Duodenal mucosa (tissue), 2 donors: Measurements from ENCODE around the gene STK33.

Source experiments
- H3K27ac ChIP-seq: one replicate; pipeline ENCODE4 v1.7.0; 2013; ENCODE audit warnings: low read depth, low read length
- H3K27me3 ChIP-seq, 2 donors: one replicate each; pipeline ENCODE4 v1.7.0; 2013; ENCODE audit warnings: low read length in 2 of 2, control low read depth in 1 of 2; ENCODE audit not compliant: insufficient read depth in 2 of 2, control insufficient read depth in 1 of 2
- H3K36me3 ChIP-seq, 2 donors: one replicate each; pipeline ENCODE4 v1.7.0; 2013; ENCODE audit warnings: low read length in 2 of 2, control low read depth in 1 of 2; ENCODE audit not compliant: insufficient read depth in 2 of 2, control insufficient read depth in 1 of 2
- H3K4me1 ChIP-seq, 2 donors: one replicate each; pipeline ENCODE4 v1.7.0; 2013; ENCODE audit warnings: low read length in 2 of 2, control low read depth in 1 of 2; ENCODE audit not compliant: insufficient read depth in 2 of 2, control insufficient read depth in 1 of 2
- H3K4me3 ChIP-seq, 2 donors: one replicate each; pipeline ENCODE4 v1.7.0; 2013; ENCODE audit warnings: low read length in 2 of 2, low read depth in 1 of 2
- H3K9ac ChIP-seq, 2 donors: one replicate each; pipeline ENCODE4 v1.7.0; 2013; ENCODE audit warnings: low read length in 2 of 2, low read depth in 1 of 2
- H3K9me3 ChIP-seq, 2 donors: one replicate each; pipeline ENCODE4 v1.7.0; 2013; ENCODE audit warnings: low read length in 2 of 2, control low read depth in 1 of 2; ENCODE audit not compliant: control insufficient read depth in 1 of 2

The STK33 gene

GRCh38 chr11:8624698-8625097 is 30.7 kb upstream of the STK33 start:
- H3K9ac ChIP-seq, result no peak overlapping the region
- peaks cover 13 to 47% of the 10 kb centered on the region in 2 donors for H3K36me3 ChIP-seq

DNA sequence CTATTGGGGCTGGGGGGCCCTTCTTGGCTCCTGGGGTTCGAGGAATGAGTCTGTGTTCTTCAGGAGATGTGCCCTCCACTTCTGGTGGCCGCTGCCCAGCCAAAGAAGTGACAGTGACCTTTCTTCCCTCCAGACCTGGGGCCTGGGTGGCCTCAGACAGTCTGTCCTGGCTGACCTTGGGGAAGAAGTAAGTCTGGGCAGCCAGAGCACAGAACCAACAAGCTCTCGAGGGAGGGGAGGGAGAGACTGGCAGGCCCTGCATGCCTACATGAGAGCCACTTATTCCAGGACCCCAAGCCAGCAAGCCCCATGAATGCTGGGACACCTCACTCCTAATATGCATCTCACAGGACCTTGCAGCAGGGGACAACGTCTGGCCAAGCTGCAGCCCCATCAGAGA is 27.1 kb upstream of the STK33 start:
- H3K9ac ChIP-seq, result no peak overlapping the region

More at GRCh38 chr11:8624698-8625097, 30.7 kb upstream of the STK33 start:
- no peak overlapping the region for H3K4me3 ChIP-seq
- no peaks in the 10 kb centered on the region for H3K9me3 ChIP-seq
- no peaks in the 10 kb centered on the region for H3K27me3 ChIP-seq
- H3K27ac ChIP-seq, result no peak overlapping the region
- no peaks in the 10 kb centered on the region for H3K4me1 ChIP-seq

GRCh38 chr11:8617063-8617462 is 23.0 kb upstream of the STK33 start:
- Histone ChIP-seq H3K4me1 (no peaks in the 10 kb centered on the region), H3K4me3 (no peak overlapping the region), H3K27me3 (no peaks in the 10 kb centered on the region), H3K9me3 (no peaks in the 10 kb centered on the region), H3K36me3 (peaks cover 12 to 41% of the 10 kb centered on the region in 2 donors), H3K27ac (no peak overlapping the region), H3K9ac (no peak overlapping the region)

More for the DNA sequence above, 27.1 kb upstream of the STK33 start:
- Histone ChIP-seq H3K27ac (no peak overlapping the region), H3K27me3 (no peaks in the 10 kb centered on the region), H3K9me3 (no peaks in the 10 kb centered on the region), H3K36me3 (peaks cover 25 to 73% of the 10 kb centered on the region in 2 donors), H3K4me3 (no peak overlapping the region), H3K4me1 (no peaks in the 10 kb centered on the region)

DNA sequence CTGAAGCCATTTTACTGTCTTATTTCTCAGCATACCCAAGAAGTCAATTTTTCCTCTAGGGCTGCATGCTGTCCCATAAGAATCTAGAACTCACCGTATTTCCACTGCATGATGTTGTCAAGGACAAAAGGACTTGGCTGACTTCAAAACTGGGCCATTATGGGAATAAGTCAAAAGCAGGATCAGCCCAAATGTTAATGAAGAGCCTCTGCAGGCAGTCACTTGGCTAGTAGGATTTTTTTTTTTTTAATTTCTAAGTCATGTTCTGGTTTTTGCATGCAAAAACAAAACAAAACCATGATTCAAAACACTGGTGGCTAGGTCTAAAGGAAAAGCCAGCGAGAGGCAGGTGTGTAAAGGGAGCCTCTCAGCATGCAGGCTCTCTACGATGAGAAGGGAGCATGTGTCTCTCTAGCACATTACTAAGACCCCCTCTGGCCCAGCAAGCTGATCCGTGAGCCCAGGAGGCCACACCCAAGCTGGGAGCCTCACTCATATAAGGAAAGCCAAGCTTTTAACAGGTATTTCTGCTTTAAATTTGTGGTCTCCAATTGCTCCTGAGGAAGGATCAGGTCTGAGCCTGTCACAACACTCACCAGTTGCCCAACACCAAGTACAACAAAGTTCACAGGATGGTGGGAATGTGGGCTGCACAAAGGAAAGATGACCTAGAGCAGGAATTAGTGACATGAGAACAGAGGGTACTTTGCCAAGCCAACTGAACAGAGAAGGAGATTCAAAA is 21.4 kb upstream of the STK33 start:
- H3K27ac ChIP-seq, result no peak overlapping the region
- no peak overlapping the region for H3K9ac ChIP-seq
- no peaks in the 10 kb centered on the region for H3K27me3 ChIP-seq
- H3K9me3 ChIP-seq, result no peaks in the 10 kb centered on the region
- H3K36me3 ChIP-seq, result peaks cover 12 to 28% of the 10 kb centered on the region in 2 donors
- no peak overlapping the region for H3K4me3 ChIP-seq
- H3K4me1 ChIP-seq, result no peaks in the 10 kb centered on the region

DNA sequence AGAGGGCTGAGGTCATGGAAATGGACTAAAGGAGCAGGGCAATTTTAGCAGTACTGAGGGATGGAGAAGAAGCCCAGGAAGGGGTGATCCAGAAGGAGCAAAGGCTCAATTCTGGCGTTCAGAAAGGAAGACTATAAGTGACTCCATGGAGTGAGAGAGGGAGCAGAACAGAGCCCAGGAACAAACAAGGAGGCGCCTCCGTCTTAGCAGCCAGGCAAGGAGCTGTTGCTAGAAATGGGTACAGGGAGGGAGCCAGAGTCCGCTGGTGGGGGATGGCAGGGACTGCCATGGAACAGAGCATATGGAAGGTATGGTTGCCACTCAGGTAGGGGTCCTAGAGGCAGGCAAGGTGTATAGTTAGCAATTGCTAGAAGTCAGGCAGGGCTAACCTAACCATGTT is 20.5 kb upstream of the STK33 start:
- no peaks in the 10 kb centered on the region for H3K9me3 ChIP-seq
- H3K4me1 ChIP-seq, result no peaks in the 10 kb centered on the region
- H3K27ac ChIP-seq, result no peak overlapping the region
- H3K36me3 ChIP-seq, result peaks cover 12 to 24% of the 10 kb centered on the region in 2 donors
- H3K27me3 ChIP-seq, result no peaks in the 10 kb centered on the region
- no peak overlapping the region for H3K4me3 ChIP-seq
- no peak overlapping the region for H3K9ac ChIP-seq

DNA sequence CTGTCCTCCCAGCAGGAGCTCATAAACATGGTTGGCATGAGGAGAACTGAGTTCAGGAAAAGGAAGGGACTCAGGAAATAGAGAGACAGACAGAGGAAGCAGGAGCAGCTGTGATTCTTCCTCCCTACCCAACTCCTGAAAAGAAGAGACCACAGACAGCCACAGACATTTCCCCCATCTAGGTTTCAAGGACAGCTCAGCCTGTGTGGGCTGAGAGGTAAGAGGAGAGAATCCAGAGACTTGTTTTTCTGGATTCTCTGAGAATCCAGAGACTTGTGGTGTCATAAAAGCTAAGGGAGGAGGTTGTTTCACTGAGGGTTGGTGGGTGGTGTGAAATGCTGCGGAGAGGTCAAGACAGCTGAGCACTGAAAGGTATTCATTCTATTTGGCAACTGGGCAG is 19.0 kb upstream of the STK33 start:
- Histone ChIP-seq H3K4me1 (no peaks in the 10 kb centered on the region), H3K9ac (no peak overlapping the region), H3K9me3 (no peaks in the 10 kb centered on the region), H3K27ac (no peak overlapping the region), H3K36me3 (peaks cover 9 to 11% of the 10 kb centered on the region in 2 donors), H3K4me3 (no peak overlapping the region), H3K27me3 (no peaks in the 10 kb centered on the region)

DNA sequence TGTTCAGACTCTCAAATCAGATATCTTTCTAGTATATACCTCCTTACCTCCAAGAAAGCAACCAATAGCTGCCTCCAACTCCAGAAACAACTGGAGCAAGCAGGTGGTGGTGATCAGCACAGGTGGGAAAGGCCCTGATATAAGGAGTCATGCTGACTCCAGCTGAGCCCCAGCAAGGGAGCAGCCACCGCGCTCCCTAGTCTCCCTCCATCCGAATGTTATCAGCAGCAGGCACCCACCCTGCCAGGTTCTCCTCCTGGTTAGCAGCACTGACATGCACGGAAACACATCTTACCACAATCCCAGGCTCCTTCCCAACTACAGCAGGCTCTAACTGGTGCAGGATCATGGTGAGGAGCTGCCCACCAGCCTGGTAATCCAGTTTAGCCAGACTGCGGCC is 18.5 kb upstream of the STK33 start:
- H3K4me1 ChIP-seq, result no peaks in the 10 kb centered on the region
- H3K36me3 ChIP-seq, result peaks cover 7 to 8% of the 10 kb centered on the region in 2 donors
- no peak overlapping the region for H3K9ac ChIP-seq
- no peaks in the 10 kb centered on the region for H3K27me3 ChIP-seq
- H3K4me3 ChIP-seq, result no peak overlapping the region
- no peaks in the 10 kb centered on the region for H3K9me3 ChIP-seq
- H3K27ac ChIP-seq, result no peak overlapping the region

DNA sequence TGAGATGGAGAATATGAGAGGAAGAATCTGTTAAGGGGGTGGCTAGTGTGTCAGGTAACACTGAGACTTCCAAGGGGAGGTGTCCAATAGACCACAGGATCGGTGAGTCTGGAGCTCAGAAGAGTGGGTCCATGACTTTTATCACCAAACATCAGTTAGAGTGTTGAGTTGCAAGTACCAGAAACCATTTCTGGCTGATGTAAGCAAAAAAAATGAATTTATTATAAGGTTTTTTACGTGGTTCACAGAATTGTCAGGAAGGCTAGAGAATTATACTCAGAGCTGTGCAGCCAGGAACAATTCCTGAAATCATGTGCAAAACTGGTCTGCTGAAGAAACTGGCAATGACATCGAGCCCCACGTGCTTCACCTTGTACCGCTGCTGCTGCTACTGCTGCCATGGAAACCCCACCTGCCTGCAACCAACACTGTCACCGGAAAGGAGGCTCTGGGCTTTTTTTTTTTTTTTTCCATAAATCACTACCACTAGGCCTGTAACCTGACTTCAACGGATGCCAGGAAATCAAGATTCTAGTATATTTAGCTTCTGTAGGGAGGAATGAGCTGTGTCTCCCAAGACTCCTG is 16.6 kb upstream of the STK33 start:
- Histone ChIP-seq H3K9ac (no peak overlapping the region), H3K27ac (no peak overlapping the region), H3K9me3 (no peaks in the 10 kb centered on the region), H3K4me3 (no peak overlapping the region), H3K4me1 (no peaks in the 10 kb centered on the region), H3K27me3 (no peaks in the 10 kb centered on the region), H3K36me3 (no peaks in the 10 kb centered on the region)

GRCh38 chr11:8608652-8609051 is 14.6 kb upstream of the STK33 start:
- peaks cover 0 to 8% of the 10 kb centered on the region in 2 donors for H3K4me1 ChIP-seq
- H3K27ac ChIP-seq, result no peak overlapping the region
- H3K4me3 ChIP-seq, result no peak overlapping the region
- H3K27me3 ChIP-seq, result no peaks in the 10 kb centered on the region
- no peaks in the 10 kb centered on the region for H3K9me3 ChIP-seq
- no peak overlapping the region for H3K9ac ChIP-seq
- no peaks in the 10 kb centered on the region for H3K36me3 ChIP-seq

- Histone ChIP-seq H3K9ac (no peak overlapping the region), H3K9me3 (no peaks in the 10 kb centered on the region), H3K4me3 (no peak overlapping the region), H3K36me3 (no peaks in the 10 kb centered on the region), H3K27ac (no peak overlapping the region), H3K27me3 (no peaks in the 10 kb centered on the region), H3K4me1 (peaks cover 0 to 8% of the 10 kb centered on the region in 2 donors)
These were observed 12.0 kb upstream of the STK33 start for GRCh38 chr11:8605971-8606563.
